Activated CD8-positive, alpha-beta memory T cell treated with anti-CD3 and anti-CD28 coated beads, Interleukin-2, amount 10 ng/mL, durations not matched to agents 7 days and 5 days (primary cell): ENCODE results near the gene FRMD4A. TPM values are rescaled to one million over a fixed set of nuclear protein-coding genes. Genes with fewer than 3 reads are reported as not detected.

Source experiments
- ATAC-seq: fragments of 150-1000 bp; cut with Tn5 transposase; one replicate; pipeline ENCODE4 v1.10.0; 2021; ENCODE audit warnings: moderate library complexity
- CTCF ChIA-PET: fragments of 350-600 bp; sonication (Branson Sonifier 250); formaldehyde crosslinking; loops from one replicate; lab custom pipeline; 2021; ENCODE audit warnings: antibody characterized with exemption; lab: Charles Lee
- DNase-seq: peaks from one replicate; pipeline ENCODE4 v3.0.0-alpha.2; 2020
- H3K27ac Mint-ChIP-seq: one replicate; pipeline ENCODE4 v1.8.0; 2021; ENCODE audit warnings: mild to moderate bottlenecking, mixed read lengths
- H3K27me3 Mint-ChIP-seq: one replicate; pipeline ENCODE4 v1.8.0; 2021; ENCODE audit warnings: mixed read lengths
- H3K36me3 Mint-ChIP-seq: one replicate; pipeline ENCODE4 v1.8.0; 2021; ENCODE audit warnings: mild to moderate bottlenecking, mixed read lengths
- H3K4me1 Mint-ChIP-seq: one replicate; pipeline ENCODE4 v1.8.0; 2021; ENCODE audit warnings: mixed read lengths
- H3K4me3 Mint-ChIP-seq: one replicate; pipeline ENCODE4 v1.8.0; 2021; ENCODE audit warnings: mild to moderate bottlenecking, moderate library complexity, mixed read lengths
- H3K9me3 Mint-ChIP-seq: one replicate; pipeline ENCODE4 v1.8.0; 2022; ENCODE audit warnings: low read depth, mixed read lengths
- total RNA-seq, 2 experiments: library from RNA; stranded (reverse); gene quantifications; one replicate each; pipeline ENCODE4 v1.2.3, GENCODE V29; 2021

Gene FRMD4A
- total RNA-seq, 2 experiments from 2014 or later, result 0.09 to 1.2 TPM

DNA sequence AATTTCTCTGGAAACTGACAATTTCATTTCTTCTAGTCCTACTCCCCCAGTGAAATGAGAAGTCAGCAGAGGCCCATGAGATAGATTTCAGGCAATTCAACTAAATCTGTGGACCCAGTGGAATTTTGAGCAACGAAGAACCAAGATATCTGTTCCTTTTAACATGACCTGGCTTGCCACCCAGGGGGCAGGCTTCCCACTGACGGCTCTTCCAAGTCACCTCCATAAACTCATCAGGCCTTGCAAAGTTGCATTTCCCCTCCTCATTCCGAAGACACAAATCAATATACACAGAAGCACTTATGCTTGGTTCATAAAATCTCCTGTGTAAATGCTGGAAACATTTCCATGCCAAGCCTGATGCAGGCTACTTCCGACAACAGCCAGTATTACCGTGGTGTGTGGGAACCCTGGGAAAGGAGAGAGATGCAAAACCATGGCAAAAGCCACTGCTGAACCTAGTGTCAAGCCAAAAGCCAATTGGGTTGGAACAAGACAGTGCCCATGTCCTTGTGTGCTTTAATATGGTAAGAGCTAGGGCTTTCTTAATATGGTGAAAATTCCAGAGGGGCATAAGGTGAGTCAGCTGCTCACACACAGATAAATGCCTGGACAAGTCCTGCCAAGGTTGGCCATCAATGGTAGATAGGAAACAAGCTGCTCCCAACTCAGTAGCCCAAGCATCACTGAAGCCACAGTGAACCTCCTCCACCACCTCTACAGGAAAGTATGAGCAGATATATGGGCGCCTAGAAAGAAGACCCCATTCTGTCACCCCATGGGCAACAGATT, 1.6 kb downstream of the FRMD4A start:
- Mint-ChIP-seq H3K9me3 (no peaks in the 10 kb centered on the region), H3K4me3 (no peak overlapping the region), H3K27ac (no peak overlapping the region), H3K4me1 (no peaks in the 10 kb centered on the region), H3K36me3 (no peaks in the 10 kb centered on the region), H3K27me3 (peaks cover 33% of the 10 kb centered on the region)
- CTCF ChIA-PET, result no interaction called here
- ATAC-seq (no peak), DNase-seq (no peak)

DNA sequence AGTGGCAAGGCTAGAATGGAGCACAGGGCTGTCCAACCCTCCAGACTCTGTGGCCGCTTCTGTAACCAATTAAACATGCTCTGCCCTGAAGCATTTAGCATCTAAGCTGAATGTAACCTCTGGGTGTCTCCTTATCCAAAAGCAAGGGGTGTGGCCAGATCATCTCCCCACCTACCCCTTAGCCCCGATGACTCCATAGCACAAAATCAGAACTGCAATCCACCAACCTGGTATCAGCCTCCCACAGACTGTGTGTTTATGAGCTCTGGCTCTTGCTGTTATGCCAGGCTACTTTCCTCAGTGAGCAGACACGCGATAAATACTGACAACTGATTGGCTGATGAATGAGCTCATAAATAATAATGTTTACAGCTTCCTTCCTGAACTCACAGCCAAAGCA, 3.2 kb downstream of the FRMD4A start:
- Mint-ChIP-seq H3K4me3 (no peak overlapping the region), H3K36me3 (no peaks in the 10 kb centered on the region), H3K27me3 (peaks cover 31% of the 10 kb centered on the region), H3K27ac (no peak overlapping the region), H3K9me3 (no peaks in the 10 kb centered on the region), H3K4me1 (no peaks in the 10 kb centered on the region)
- no peak for ATAC-seq
- DNase-seq, result no peak
- CTCF ChIA-PET, result interaction anchor here (0.7 kb wide), 1 partner anchor 12 kb away, joined by 3 read pairs; no protein-coding TSS in a partner anchor

DNA sequence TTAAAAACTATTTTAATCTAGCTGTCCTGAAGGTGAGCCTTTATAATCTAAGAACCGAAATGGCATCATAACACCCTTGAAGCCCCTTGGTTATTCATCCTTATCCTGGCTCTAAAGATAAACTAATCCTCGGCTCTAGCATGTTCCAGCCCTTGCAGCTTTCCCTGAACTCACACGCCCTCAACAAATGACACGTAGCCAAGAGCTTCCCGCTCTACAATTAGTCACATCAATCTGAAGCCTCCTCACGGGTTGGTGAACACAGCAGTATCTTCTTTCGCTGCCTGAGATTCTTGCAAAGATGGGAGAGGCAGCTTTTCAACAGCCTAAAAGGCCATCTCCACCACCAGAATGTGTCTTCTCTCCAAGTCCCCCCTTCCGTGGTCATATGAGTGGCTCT, 4.1 kb downstream of the FRMD4A start:
- no peak overlapping the region for H3K4me3 Mint-ChIP-seq
- no peaks in the 10 kb centered on the region for H3K36me3 Mint-ChIP-seq
- DNase-seq (no peak), ATAC-seq (no peak)
- H3K27ac Mint-ChIP-seq, result no peak overlapping the region
- no peaks in the 10 kb centered on the region for H3K4me1 Mint-ChIP-seq
- peaks cover 30% of the 10 kb centered on the region for H3K27me3 Mint-ChIP-seq
- no peaks in the 10 kb centered on the region for H3K9me3 Mint-ChIP-seq
- CTCF ChIA-PET, result interaction anchor here (1.0 to 1.4 kb wide), 2 partner anchors 129 to 876 kb away, joined by 3 to 4 read pairs; no protein-coding TSS in a partner anchor

- H3K27ac Mint-ChIP-seq, result no peak overlapping the region
Measured at GRCh38 chr10:14325325-14325955, 5.3 kb downstream of the FRMD4A start.

DNA sequence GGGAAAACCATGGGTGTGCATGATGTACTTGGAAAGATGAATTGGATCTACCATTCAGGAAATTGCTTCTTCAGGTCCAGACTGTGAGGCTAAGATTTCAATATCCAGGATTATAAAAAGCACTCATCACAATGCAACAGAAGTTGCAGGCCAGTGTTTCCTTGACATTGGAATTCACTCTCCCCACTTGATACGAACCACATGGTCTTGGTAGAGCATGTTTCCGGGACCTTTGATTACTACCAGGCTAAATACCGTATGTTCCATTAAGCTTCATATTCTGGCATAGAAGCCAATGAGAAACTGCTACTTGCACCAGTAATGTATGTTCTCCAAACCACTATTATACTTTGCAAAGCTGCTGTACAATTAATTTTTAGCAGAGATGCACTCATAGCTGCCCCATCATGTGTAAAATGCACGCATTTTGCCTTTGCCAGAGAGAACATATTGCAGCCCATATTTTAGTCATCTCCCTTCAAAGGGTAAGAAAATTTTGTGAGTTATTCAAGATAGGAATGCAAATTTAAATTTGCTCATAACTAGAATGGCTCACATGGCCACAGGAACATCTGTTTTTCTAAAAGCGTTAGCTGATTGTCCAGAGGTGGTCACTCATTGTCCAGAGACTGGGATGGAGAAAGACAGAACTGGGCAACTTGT, 8.1 kb downstream of the FRMD4A start:
- no peaks in the 10 kb centered on the region for H3K9me3 Mint-ChIP-seq
- H3K4me1 Mint-ChIP-seq, result no peaks in the 10 kb centered on the region
- no peak overlapping the region for H3K4me3 Mint-ChIP-seq
- no peak for ATAC-seq
- CTCF ChIA-PET, result no interaction called here
- no peak for DNase-seq
- no peaks in the 10 kb centered on the region for H3K36me3 Mint-ChIP-seq
- no peak overlapping the region for H3K27ac Mint-ChIP-seq
- peaks cover 24% of the 10 kb centered on the region for H3K27me3 Mint-ChIP-seq

More at GRCh38 chr10:14325325-14325955, 5.3 kb downstream of the FRMD4A start:
- ATAC-seq, result no peak
- no peaks in the 10 kb centered on the region for H3K36me3 Mint-ChIP-seq
- H3K4me3 Mint-ChIP-seq, result no peak overlapping the region
- no peaks in the 10 kb centered on the region for H3K9me3 Mint-ChIP-seq
- CTCF ChIA-PET, result interaction anchor here (1.4 kb wide), 1 partner anchor 128 kb away, joined by 4 read pairs; no protein-coding TSS in a partner anchor
- peak; percentile 55 for DNase-seq
- peaks cover 28% of the 10 kb centered on the region for H3K27me3 Mint-ChIP-seq
- no peaks in the 10 kb centered on the region for H3K4me1 Mint-ChIP-seq

GRCh38 chr10:14318007-14318406, 12.7 kb downstream of the FRMD4A start:
- no peak for ATAC-seq
- no peak for DNase-seq
- CTCF ChIA-PET, result no interaction called here
- Mint-ChIP-seq H3K9me3 (no peaks in the 10 kb centered on the region), H3K4me3 (no peak overlapping the region), H3K36me3 (no peaks in the 10 kb centered on the region), H3K27ac (no peak overlapping the region), H3K4me1 (no peaks in the 10 kb centered on the region), H3K27me3 (peaks cover 46% of the 10 kb centered on the region)

DNA sequence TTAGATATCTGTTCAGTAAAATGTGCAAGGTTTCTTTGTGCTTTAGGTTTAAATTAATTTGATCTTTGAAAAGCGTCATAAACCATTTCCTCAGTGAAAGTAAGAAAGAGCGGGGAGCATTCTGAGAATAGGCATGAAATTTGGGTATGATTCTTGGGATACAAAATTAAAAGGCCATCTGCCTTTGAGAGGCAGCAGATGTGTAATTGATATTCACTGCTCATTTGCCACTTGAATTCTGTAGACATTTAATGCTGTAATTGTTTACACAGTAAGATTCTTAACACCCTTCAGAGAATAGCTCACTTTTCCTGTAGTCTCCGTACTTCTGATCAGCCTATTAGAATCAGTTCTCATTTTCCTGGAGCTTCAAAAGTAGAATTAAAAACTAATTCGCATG, 18.7 kb downstream of the FRMD4A start:
- CTCF ChIA-PET, result no interaction called here
- H3K36me3 Mint-ChIP-seq, result no peaks in the 10 kb centered on the region
- ATAC-seq (no peak), DNase-seq (no peak)
- no peak overlapping the region for H3K4me3 Mint-ChIP-seq
- H3K9me3 Mint-ChIP-seq, result no peaks in the 10 kb centered on the region
- no peaks in the 10 kb centered on the region for H3K4me1 Mint-ChIP-seq
- no peak overlapping the region for H3K27ac Mint-ChIP-seq
- peaks cover 43% of the 10 kb centered on the region for H3K27me3 Mint-ChIP-seq

DNA sequence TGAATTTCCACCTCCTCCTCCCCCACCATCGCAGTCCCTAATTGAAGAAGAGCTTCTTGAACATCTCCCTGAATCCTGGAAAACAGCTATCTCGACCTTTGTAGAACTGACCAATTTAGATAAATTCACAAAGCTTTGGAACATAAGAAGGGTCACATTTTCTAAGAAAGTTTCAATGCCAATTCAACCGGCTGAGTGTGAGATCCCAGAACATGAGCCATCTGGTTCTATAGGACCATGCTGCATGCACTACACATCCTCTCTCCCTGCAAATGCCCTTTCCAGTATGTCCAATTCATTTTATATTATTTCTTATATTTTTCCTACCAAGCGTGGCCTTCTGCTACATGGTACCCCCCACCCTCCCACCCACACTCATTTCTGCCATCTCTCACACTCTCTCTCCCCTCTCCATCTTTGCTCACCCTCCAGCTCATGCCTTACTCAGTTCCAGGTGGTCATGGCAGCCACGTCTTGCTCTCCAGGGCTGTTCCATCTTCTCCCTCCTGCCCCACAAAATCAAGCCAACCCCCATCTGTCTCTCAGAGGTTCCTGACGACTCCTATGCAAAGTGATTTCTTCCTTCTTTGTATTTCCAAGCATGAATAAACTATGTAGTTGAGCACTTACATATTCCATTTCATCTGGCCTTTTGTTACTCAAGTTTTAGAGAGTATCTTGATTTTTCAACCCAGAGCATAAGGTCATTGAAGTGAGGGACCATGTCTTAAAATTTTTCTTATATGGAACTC, 19.3 kb downstream of the FRMD4A start:
- DNase-seq (no peak), ATAC-seq (no peak)
- Mint-ChIP-seq H3K27ac (no peak overlapping the region), H3K36me3 (no peaks in the 10 kb centered on the region), H3K9me3 (no peaks in the 10 kb centered on the region), H3K27me3 (peaks cover 43% of the 10 kb centered on the region), H3K4me3 (no peak overlapping the region), H3K4me1 (no peaks in the 10 kb centered on the region)
- CTCF ChIA-PET, result no interaction called here

DNA sequence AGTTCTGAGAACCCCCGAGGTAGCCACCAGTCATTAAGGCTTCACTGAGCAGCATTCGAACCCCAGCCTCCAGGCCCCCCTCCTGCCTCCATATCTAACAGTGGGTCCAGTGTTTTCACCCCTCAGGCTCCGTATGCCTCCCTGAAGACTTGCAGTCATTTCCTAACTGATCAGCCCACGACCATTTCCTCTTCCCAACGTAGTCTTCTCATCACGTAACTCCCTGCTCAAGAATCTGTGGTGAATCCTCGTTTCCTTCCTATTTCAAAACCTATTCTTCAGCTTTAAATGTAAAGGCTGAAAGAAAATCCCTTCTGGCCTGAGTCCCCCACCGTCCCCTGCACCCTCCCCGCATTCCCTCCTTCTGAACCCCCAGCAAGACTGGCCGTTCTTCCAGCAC, 21.1 kb downstream of the FRMD4A start:
- Mint-ChIP-seq H3K4me3 (no peak overlapping the region), H3K27ac (no peak overlapping the region), H3K27me3 (peaks cover 34% of the 10 kb centered on the region), H3K9me3 (no peaks in the 10 kb centered on the region), H3K4me1 (no peaks in the 10 kb centered on the region), H3K36me3 (no peaks in the 10 kb centered on the region)
- DNase-seq, result no peak
- no peak for ATAC-seq
- CTCF ChIA-PET, result no interaction called here

- CTCF ChIA-PET, result no interaction called here
- DNase-seq (no peak), ATAC-seq (no peak)
- Mint-ChIP-seq H3K36me3 (no peaks in the 10 kb centered on the region), H3K9me3 (no peaks in the 10 kb centered on the region), H3K27ac (no peak overlapping the region), H3K4me1 (no peaks in the 10 kb centered on the region), H3K4me3 (no peak overlapping the region), H3K27me3 (peaks cover 33% of the 10 kb centered on the region)
Measured at GRCh38 chr10:14306190-14306589, 24.5 kb downstream of the FRMD4A start.

- Mint-ChIP-seq H3K9me3 (no peaks in the 10 kb centered on the region), H3K4me3 (no peak overlapping the region), H3K27ac (no peak overlapping the region), H3K27me3 (peaks cover 30% of the 10 kb centered on the region), H3K4me1 (no peaks in the 10 kb centered on the region), H3K36me3 (no peaks in the 10 kb centered on the region)
- CTCF ChIA-PET, result no interaction called here
- ATAC-seq, result no peak
- DNase-seq, result no peak
Measured at GRCh38 chr10:14304046-14304445, 26.7 kb downstream of the FRMD4A start.

DNA sequence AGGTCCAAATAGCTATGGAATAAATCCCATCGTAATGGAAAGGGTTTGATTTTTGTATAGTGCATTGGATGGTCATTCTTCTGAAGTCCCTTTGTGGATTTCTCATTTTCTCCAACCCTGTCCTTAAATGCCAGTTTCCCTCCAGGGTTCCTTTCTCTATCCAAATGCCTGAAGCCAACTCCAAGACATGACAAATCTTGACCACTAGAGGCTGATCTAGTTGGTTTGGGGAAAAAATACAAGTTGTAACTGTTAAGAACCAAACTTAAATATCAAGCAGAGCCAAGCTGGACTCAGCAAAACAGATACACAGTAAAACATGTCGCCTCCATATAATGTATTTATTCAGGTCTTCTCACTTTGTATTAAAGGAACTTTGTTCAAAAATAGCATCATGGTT, 28.7 kb downstream of the FRMD4A start:
- Mint-ChIP-seq H3K4me1 (no peaks in the 10 kb centered on the region), H3K27ac (no peak overlapping the region), H3K36me3 (no peaks in the 10 kb centered on the region), H3K4me3 (no peak overlapping the region), H3K9me3 (no peaks in the 10 kb centered on the region), H3K27me3 (peaks cover 21% of the 10 kb centered on the region)
- ATAC-seq (no peak), DNase-seq (no peak)
- CTCF ChIA-PET, result no interaction called here

GRCh38 chr10:14299556-14299955, 31.2 kb downstream of the FRMD4A start:
- Mint-ChIP-seq H3K36me3 (no peaks in the 10 kb centered on the region), H3K9me3 (no peaks in the 10 kb centered on the region), H3K27me3 (peaks cover 15% of the 10 kb centered on the region), H3K4me1 (no peaks in the 10 kb centered on the region), H3K27ac (no peak overlapping the region), H3K4me3 (no peak overlapping the region)
- CTCF ChIA-PET, result no interaction called here
- DNase-seq, result no peak
- ATAC-seq, result no peak
